Liver (tissue), 9 donors: ENCODE measurements around the gene TBX2. TPM values are rescaled to one million over a fixed set of nuclear protein-coding genes. Genes with fewer than 3 reads are reported as not detected.

Experiments
- DNase-seq: peaks from one replicate; pipeline ENCODE4 v3.0.0-alpha.2; 2017; ENCODE audit warnings: low spot score
- H3K27ac ChIP-seq, 2 donors: one replicate each; pipeline ENCODE4 v1.7.0; 2013; ENCODE audit warnings: inconsistent platforms in 2 of 2, low read length in 2 of 2, control low read depth in 1 of 2, low read depth in 1 of 2, mild to moderate bottlenecking in 1 of 2
- H3K27me3 ChIP-seq, 4 donors: one replicate each; pipeline versions ENCODE4 v1.6.1 to v1.7.0; 2013; ENCODE audit warnings: low read length in 3 of 4, inconsistent platforms in 1 of 4, mild to moderate bottlenecking in 1 of 4, moderate library complexity in 1 of 4; ENCODE audit not compliant: control insufficient read depth in 4 of 4, insufficient read depth in 4 of 4
- H3K36me3 ChIP-seq, 4 donors: one replicate each; pipeline versions ENCODE4 v1.6.1 to v1.7.0; 2013; ENCODE audit warnings: low read length in 3 of 4, mild to moderate bottlenecking in 3 of 4, low read depth in 1 of 4, moderate library complexity in 1 of 4; ENCODE audit not compliant: control insufficient read depth in 4 of 4, insufficient read depth in 3 of 4
- H3K4me1 ChIP-seq, 4 donors: one replicate each; pipeline versions ENCODE4 v1.6.1 to v1.7.0; 2013; ENCODE audit warnings: low read length in 3 of 4, mild to moderate bottlenecking in 3 of 4, moderate library complexity in 1 of 4; ENCODE audit not compliant: control insufficient read depth in 4 of 4, insufficient read depth in 4 of 4
- H3K4me3 ChIP-seq, 3 donors: one replicate each; pipeline versions ENCODE4 v1.6.1 to v1.7.0; 2013; ENCODE audit warnings: low read length in 3 of 3, control low read depth in 1 of 3, low read depth in 1 of 3, mild to moderate bottlenecking in 1 of 3
- H3K9ac ChIP-seq, 2 donors: one replicate each; pipeline ENCODE4 v1.7.0; 2013; ENCODE audit warnings: low read length in 2 of 2, mild to moderate bottlenecking in 2 of 2, moderate library complexity in 2 of 2, control low read depth in 1 of 2, low read depth in 1 of 2
- H3K9me3 ChIP-seq, 4 donors: one replicate each; pipeline versions ENCODE4 v1.6.1 to v1.7.0; 2013; ENCODE audit warnings: low read length in 3 of 4; ENCODE audit not compliant: control insufficient read depth in 4 of 4
- EGR1 ChIP-seq, 2 donors: IDR thresholded peaks; 2 replicates each; pipeline ENCODE4 v1.6.1; 2016 to 2018; ENCODE audit warnings: antibody characterized with exemption in 2 of 2, low read depth in 2 of 2
- FOXA1 ChIP-seq: IDR thresholded peaks from 2 replicates; pipeline ENCODE4 v1.6.1; 2016; ENCODE audit warnings: antibody characterized with exemption
- FOXA2 ChIP-seq: IDR thresholded peaks from 2 replicates; pipeline ENCODE4 v1.6.1; 2016; ENCODE audit warnings: antibody characterized with exemption
- GABPA ChIP-seq, 2 donors: IDR thresholded peaks in 1 of 2; conservative IDR thresholded peaks in 1 of 2; 2 replicates each; pipeline ENCODE4 v1.6.1; 2016; ENCODE audit warnings: antibody characterized with exemption in 2 of 2, mild to moderate bottlenecking in 1 of 2, moderate library complexity in 1 of 2
- HNF4A ChIP-seq, 2 donors: conservative IDR thresholded peaks; 2 replicates each; pipeline ENCODE4 v1.6.1; 2016; ENCODE audit warnings: antibody characterized with exemption in 2 of 2, mild to moderate bottlenecking in 2 of 2
- HNF4G ChIP-seq: IDR thresholded peaks from 2 replicates; pipeline ENCODE4 v1.6.1; 2016; ENCODE audit warnings: antibody characterized with exemption
- JUND ChIP-seq, 2 donors: IDR thresholded peaks; 2 replicates each; pipeline ENCODE4 v1.6.1; 2016; ENCODE audit warnings: antibody characterized with exemption in 2 of 2
- NR2F2 ChIP-seq: IDR thresholded peaks from 2 replicates; pipeline ENCODE4 v1.6.1; 2016; ENCODE audit warnings: antibody characterized with exemption
- RAD21 ChIP-seq, 2 donors: IDR thresholded peaks; 2 replicates each; pipeline ENCODE4 v1.6.1; 2016; ENCODE audit warnings: antibody characterized with exemption in 2 of 2, mild to moderate bottlenecking in 2 of 2
- RXRA ChIP-seq, 2 donors: IDR thresholded peaks; 2 replicates each; pipeline ENCODE4 v1.6.1; 2017 to 2018; ENCODE audit warnings: antibody characterized with exemption in 2 of 2, mild to moderate bottlenecking in 1 of 2
- SP1 ChIP-seq: IDR thresholded peaks from 2 replicates; pipeline ENCODE4 v1.6.1; 2018; ENCODE audit warnings: antibody characterized with exemption, mild to moderate bottlenecking
- TAF1 ChIP-seq: conservative IDR thresholded peaks from 2 replicates; pipeline ENCODE4 v1.6.1; 2016; ENCODE audit warnings: antibody characterized with exemption, mild to moderate bottlenecking
- YY1 ChIP-seq: IDR thresholded peaks from 2 replicates; pipeline ENCODE4 v1.6.1; 2016; ENCODE audit warnings: antibody characterized with exemption, mild to moderate bottlenecking
- WGBS: extraction: QIAGEN DNeasy Blood & Tissue Kit; methylation state at CpG from one replicate; pipeline ENCODE4 v1.1.7; 2013; 5-methylcytosine and 5-hydroxymethylcytosine counted together
- polyA plus RNA-seq, 2 donors: library from polyadenylated mRNA; stranded (reverse) in 1 of 2; unstranded in 1 of 2; fragments of 200-250 nt in 1 of 2; fragments of >200 nt in 1 of 2; fragmentation: Nextera tagmentation in 1 of 2; extraction: Ambion mirVana in 1 of 2; gene quantifications; one replicate each; pipeline versions ENCODE4 v1.2.1 to v1.2.3, GENCODE V29; 2013 to 2015
- total RNA-seq, 2 donors: library from RNA; depleted of rRNA; stranded (reverse); fragments of >200 nt; gene quantifications; one replicate each; pipeline ENCODE4 v1.2.3, GENCODE V29; 2014
- TF ChIP-seq, protein P1 (sequence below): IDR thresholded peaks from 2 replicates; pipeline ENCODE4 v1.6.1; 2016; ENCODE audit warnings: antibody characterized with exemption, mild to moderate bottlenecking
- TF ChIP-seq, protein P2 (sequence below): fragments of 150-350 bp; IDR thresholded peaks from 2 replicates; pipeline ENCODE4 v1.5.1; 2017; ENCODE audit warnings: improper control_type of control experiment, low read depth, low read length; ENCODE audit not compliant: missing input control
- TF ChIP-seq, protein P3 (sequence below): IDR thresholded peaks from 2 replicates; pipeline ENCODE4 v1.6.1; 2016; ENCODE audit warnings: antibody characterized with exemption
- TF ChIP-seq, protein P4 (sequence below): IDR thresholded peaks from 2 replicates; pipeline ENCODE4 v1.6.1; 2016; ENCODE audit warnings: antibody characterized with exemption
- TF ChIP-seq, protein P5 (sequence below): IDR thresholded peaks from 2 replicates; pipeline ENCODE4 v1.6.1; 2016; ENCODE audit warnings: antibody characterized with exemption
- donor health status: healthy.
- donor health status: healthy.
- donor health status: healthy.
- donor health status: healthy.
- donor health status: healthy.

The TBX2 gene
- total and polyA plus RNA-seq, 4 donors: 0.85 to 3.1 (median 2.5) TPM

DNA sequence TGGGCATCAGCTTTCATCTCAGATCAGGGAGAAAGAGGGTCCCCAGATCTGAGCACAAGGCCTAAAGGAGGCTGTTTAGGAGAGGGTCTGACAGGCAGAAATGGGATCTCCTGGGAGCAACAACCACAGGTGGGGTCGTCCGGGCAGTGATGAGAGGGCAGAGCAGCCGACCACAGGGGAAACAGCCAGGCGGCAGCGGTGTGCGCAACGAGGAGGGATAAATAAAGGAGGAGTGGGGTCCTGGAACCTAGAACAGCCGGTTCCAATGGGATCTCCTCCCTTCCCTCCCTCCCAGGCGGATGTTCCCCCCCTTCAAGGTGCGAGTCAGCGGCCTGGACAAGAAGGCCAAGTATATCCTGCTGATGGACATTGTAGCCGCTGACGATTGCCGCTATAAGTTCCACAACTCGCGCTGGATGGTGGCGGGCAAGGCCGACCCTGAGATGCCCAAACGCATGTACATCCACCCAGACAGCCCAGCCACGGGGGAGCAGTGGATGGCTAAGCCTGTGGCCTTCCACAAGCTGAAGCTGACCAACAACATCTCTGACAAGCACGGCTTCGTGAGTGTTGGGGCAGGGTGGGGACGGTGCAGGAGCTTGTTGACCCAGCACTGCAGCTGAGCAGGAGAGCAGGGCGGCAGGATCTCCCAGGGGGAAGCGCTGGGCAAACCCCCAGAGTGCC lies 1.9 kb downstream of the TBX2 start:
- TF ChIP-seq, protein P1, sequence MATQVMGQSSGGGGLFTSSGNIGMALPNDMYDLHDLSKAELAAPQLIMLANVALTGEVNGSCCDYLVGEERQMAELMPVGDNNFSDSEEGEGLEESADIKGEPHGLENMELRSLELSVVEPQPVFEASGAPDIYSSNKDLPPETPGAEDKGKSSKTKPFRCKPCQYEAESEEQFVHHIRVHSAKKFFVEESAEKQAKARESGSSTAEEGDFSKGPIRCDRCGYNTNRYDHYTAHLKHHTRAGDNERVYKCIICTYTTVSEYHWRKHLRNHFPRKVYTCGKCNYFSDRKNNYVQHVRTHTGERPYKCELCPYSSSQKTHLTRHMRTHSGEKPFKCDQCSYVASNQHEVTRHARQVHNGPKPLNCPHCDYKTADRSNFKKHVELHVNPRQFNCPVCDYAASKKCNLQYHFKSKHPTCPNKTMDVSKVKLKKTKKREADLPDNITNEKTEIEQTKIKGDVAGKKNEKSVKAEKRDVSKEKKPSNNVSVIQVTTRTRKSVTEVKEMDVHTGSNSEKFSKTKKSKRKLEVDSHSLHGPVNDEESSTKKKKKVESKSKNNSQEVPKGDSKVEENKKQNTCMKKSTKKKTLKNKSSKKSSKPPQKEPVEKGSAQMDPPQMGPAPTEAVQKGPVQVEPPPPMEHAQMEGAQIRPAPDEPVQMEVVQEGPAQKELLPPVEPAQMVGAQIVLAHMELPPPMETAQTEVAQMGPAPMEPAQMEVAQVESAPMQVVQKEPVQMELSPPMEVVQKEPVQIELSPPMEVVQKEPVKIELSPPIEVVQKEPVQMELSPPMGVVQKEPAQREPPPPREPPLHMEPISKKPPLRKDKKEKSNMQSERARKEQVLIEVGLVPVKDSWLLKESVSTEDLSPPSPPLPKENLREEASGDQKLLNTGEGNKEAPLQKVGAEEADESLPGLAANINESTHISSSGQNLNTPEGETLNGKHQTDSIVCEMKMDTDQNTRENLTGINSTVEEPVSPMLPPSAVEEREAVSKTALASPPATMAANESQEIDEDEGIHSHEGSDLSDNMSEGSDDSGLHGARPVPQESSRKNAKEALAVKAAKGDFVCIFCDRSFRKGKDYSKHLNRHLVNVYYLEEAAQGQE: no peak
- no peak for TF ChIP-seq YY1
- TF ChIP-seq, protein P2, sequence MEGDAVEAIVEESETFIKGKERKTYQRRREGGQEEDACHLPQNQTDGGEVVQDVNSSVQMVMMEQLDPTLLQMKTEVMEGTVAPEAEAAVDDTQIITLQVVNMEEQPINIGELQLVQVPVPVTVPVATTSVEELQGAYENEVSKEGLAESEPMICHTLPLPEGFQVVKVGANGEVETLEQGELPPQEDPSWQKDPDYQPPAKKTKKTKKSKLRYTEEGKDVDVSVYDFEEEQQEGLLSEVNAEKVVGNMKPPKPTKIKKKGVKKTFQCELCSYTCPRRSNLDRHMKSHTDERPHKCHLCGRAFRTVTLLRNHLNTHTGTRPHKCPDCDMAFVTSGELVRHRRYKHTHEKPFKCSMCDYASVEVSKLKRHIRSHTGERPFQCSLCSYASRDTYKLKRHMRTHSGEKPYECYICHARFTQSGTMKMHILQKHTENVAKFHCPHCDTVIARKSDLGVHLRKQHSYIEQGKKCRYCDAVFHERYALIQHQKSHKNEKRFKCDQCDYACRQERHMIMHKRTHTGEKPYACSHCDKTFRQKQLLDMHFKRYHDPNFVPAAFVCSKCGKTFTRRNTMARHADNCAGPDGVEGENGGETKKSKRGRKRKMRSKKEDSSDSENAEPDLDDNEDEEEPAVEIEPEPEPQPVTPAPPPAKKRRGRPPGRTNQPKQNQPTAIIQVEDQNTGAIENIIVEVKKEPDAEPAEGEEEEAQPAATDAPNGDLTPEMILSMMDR: no peak
- no peak for TF ChIP-seq RAD21 (IDR thresholded peaks at IDR 0.05)
- no peak for TF ChIP-seq TAF1
- no peak for TF ChIP-seq FOXA1
- TF ChIP-seq EGR1 (IDR thresholded peaks at IDR 0.05; ENCODE audit: low read depth in 2 of 2): no peak
- TF ChIP-seq, protein P3, sequence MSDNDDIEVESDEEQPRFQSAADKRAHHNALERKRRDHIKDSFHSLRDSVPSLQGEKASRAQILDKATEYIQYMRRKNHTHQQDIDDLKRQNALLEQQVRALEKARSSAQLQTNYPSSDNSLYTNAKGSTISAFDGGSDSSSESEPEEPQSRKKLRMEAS: no peak
- TF ChIP-seq HNF4A (conservative IDR thresholded peaks at IDR 0.05): no peak
- no peak for TF ChIP-seq HNF4G
- TF ChIP-seq, protein P4, sequence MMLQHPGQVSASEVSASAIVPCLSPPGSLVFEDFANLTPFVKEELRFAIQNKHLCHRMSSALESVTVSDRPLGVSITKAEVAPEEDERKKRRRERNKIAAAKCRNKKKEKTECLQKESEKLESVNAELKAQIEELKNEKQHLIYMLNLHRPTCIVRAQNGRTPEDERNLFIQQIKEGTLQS: no peak
- TF ChIP-seq GABPA (IDR thresholded peaks at IDR 0.05 in 1 of 2, conservative IDR thresholded peaks at IDR 0.05 in 1 of 2): no peak
- TF ChIP-seq RXRA (IDR thresholded peaks at IDR 0.05): no peak
- no peak for TF ChIP-seq JUND (IDR thresholded peaks at IDR 0.05)
- Histone ChIP-seq H3K27ac (no peak overlapping the region), H3K9me3 (peaks cover 0 to 3% (median 0%) of the 10 kb centered on the region in 4 donors), H3K4me1 (peaks cover 6 to 43% (median 22%) of the 10 kb centered on the region in 4 donors), H3K36me3 (no peaks in the 10 kb centered on the region), H3K4me3 (peak overlapping the region in 1 of 3 donors; percentile 67), H3K9ac (no peak overlapping the region), H3K27me3 (peaks cover 10 to 21% (median 18%) of the 10 kb centered on the region in 4 donors)
- DNase-seq: no peak
- WGBS: 13% methylated on average over 25 of the region's 25 CpGs

- peaks cover 6 to 38% (median 20%) of the 10 kb centered on the region in 4 donors for H3K4me1 ChIP-seq
- peak overlapping the region in 1 of 3 donors; percentile 67 for H3K4me3 ChIP-seq
- TF ChIP-seq, protein P3: no peak
- TF ChIP-seq GABPA (IDR thresholded peaks at IDR 0.05 in 1 of 2, conservative IDR thresholded peaks at IDR 0.05 in 1 of 2): no peak
- no peak for TF ChIP-seq FOXA2
- TF ChIP-seq FOXA1: no peak
- TF ChIP-seq HNF4A (conservative IDR thresholded peaks at IDR 0.05): no peak
- TF ChIP-seq NR2F2: no peak
- TF ChIP-seq YY1: no peak
- TF ChIP-seq SP1: no peak
- no peak for TF ChIP-seq EGR1 (IDR thresholded peaks at IDR 0.05; ENCODE audit: low read depth in 2 of 2)
- no peak for TF ChIP-seq JUND (IDR thresholded peaks at IDR 0.05)
- TF ChIP-seq, protein P1: no peak
- TF ChIP-seq, protein P5, sequence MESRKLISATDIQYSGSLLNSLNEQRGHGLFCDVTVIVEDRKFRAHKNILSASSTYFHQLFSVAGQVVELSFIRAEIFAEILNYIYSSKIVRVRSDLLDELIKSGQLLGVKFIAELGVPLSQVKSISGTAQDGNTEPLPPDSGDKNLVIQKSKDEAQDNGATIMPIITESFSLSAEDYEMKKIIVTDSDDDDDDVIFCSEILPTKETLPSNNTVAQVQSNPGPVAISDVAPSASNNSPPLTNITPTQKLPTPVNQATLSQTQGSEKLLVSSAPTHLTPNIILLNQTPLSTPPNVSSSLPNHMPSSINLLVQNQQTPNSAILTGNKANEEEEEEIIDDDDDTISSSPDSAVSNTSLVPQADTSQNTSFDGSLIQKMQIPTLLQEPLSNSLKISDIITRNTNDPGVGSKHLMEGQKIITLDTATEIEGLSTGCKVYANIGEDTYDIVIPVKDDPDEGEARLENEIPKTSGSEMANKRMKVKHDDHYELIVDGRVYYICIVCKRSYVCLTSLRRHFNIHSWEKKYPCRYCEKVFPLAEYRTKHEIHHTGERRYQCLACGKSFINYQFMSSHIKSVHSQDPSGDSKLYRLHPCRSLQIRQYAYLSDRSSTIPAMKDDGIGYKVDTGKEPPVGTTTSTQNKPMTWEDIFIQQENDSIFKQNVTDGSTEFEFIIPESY: no peak
- TF ChIP-seq RAD21 (IDR thresholded peaks at IDR 0.05): no peak
- no peaks in the 10 kb centered on the region for H3K36me3 ChIP-seq
- no peak overlapping the region for H3K9ac ChIP-seq
- 18% methylated on average over 11 of the region's 11 CpGs for WGBS
- H3K27ac ChIP-seq: no peak overlapping the region
- DNase-seq: no peak
- peaks cover 0 to 3% (median 0%) of the 10 kb centered on the region in 4 donors for H3K9me3 ChIP-seq
- H3K27me3 ChIP-seq: peaks cover 10 to 21% (median 18%) of the 10 kb centered on the region in 4 donors
These were observed 2.5 kb downstream of the TBX2 start for GRCh38 chr17:61402073-61402541.
